ENCODE data around the gene ZNF366.

Gene ZNF366

DNA sequence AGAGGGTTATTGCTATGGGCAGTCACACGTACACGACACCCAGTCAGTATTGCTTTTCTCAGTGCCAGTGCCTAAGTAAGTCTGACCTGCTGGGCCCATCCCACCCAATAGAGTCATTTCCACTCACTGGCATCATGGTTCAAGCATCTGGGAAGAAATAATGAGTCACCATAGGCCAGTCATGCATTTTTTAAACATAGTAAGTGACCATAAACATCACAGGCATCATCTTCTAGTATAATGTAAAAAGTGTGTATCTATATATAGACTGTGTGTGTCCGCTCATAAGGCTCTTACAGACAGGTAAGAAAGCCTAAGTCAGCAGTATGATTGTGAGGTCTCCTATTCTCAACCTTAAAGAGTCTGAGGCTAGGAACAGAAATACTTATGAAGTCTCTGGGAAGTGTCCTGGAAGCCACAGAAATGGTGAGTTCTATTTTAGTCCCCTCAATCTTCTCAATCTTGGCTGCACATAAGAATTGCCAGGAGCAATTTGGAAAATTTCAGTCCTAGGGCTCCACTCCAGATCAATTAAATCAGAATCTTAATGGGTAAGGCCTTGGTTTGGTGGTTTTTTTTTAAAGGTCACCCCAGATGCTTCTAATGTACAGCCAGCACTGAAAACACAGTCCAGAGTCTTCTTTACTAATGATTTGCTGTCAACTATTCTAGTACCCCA, 65.2 kb downstream of the ZNF366 start:
- no peak for DNase-seq (ENCODE audit: low read depth in 2 of 2, low spot score in 1 of 2)

DNA sequence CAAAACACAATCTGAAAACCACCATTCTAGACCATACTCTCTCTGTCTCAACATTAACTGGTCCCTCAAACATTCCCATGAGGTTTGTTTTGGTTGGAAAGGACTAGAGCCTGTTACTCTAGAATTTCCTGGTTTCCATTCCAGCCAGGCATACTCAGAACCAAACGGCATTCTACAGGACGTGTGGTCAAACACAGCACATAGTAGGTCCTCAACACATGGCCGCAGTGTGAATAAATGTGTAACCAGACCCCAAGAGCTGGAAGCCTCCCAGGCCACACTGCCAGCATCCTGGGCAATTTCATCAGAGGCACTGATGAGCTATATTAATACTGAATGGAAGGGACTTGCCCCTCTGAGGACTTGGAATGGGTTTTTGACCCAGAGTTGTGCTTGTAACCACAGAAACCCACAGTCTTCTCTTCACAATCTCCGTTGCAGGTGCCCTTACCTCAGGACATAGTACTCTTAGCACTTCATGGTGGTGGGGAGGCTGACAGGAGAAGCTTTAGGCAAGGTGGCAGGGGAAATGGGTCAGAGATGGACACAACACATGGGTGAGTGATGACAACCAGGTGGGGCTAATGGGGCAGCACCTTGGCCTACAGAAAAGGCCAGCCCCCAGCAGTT, 66.0 kb downstream of the ZNF366 start:
- DNase-seq (ENCODE audit: low read depth in 2 of 2, low spot score in 1 of 2) = no peak

- DNase-seq (ENCODE audit: low read depth in 2 of 2, low spot score in 1 of 2) = no peak
Observed at GRCh38 chr5:72440207-72440638, 67.0 kb downstream of the ZNF366 start.

- no peak for DNase-seq (ENCODE audit: low read depth in 2 of 2, low spot score in 1 of 2)
Observed at GRCh38 chr5:72439192-72439591, 68.0 kb downstream of the ZNF366 start.

GRCh38 chr5:72438141-72438540, 69.1 kb downstream of the ZNF366 start:
- no peak for DNase-seq (ENCODE audit: low read depth in 2 of 2, low spot score in 1 of 2)

DNA sequence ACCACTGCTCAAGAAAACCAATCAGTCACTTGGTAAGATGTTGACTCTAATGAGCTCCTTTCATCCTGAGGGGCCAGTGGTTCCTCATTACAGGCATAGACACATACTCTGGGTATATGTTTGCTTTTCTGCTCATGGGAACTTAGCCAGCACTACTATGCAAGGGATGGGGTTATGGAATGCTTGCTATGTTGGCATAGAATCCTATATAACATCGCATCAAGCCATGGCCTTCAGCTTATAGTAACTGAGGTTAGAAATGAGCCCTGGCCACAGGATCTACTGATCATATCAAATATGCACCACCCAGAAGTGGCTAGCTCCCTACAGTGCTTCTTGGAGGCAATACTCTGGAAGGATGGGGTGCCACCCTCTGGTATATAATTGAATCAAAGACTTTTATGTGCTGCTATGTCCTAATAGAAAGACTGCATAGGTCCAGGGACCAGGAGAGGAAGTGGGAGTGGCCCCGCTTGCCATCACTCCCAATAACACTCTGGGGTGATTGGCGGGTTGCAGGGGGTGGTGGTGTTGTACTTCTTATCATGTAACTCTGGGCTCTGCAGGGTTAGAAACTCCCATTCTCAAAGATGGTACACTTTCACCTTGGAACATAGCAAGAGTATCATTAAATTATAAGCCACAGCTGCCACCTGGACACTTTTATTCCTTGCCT, 70.3 kb downstream of the ZNF366 start:
- no peak for DNase-seq (ENCODE audit: low read depth in 2 of 2, low spot score in 1 of 2)

DNA sequence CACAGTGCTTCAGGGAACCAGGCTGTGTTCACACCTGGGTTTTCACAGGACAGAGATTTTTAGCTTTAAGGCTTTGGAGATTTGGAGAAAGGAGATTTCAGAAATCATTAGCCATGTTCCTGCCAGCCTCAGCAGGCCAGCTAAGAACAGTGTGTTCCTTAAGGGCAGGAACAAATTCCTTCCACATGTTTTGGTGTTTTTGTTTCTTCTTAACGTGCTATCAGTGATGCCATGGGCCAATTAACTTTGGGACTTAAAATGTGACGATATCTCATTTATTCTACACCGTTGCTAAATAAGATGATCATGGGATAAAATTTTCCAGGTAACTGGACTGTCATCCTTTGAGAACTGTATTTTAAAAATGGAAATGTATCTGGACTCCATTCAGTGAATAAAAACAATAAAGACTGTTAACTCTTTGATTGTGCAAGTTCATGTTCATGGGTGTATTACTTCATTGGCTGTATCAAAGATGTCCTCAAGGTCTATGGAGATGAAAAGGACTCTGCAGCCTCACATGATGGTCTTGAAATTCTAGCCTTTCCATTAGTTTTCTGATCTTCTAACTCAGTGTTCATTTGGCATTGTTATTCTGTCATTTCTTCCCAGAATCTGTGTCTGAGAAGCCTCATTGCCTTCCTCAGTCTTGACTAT, 72.3 kb downstream of the ZNF366 start:
- DNase-seq (ENCODE audit: low read depth in 2 of 2, low spot score in 1 of 2) = no peak

DNA sequence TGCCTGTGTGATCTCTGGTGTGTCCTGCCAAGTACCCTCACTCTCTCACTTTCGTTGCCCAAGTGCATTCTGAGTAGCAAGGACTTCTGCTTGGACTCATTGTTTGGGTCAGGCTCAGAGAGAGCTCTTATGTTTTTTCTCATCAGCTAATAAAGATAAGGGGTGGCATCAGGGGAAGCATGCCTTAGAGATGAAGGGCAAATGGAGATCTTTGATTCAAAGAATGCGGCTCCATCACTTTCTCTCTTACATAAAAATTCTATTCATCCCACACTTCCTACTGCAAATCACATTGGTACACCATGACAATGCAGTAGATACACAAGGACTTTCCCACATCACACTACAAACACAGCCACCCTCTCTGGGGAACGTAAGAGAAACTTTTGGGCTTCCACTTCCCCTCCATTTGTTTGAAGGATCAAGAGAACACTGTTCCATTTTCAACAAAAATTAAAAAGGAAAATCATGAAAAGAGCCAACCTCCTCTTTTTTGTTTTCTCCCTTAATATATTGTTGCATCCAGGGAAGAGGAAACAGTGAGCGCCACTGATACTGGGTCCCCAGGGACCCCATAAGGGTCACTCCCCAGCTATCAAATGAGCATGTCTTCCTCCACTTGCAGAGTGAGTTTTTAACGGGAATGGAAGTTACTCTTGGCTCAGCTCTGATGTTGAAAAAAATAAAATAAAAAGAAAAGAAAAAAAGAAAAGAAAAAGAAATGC, 73.0 kb downstream of the ZNF366 start:
- no peak for DNase-seq (ENCODE audit: low read depth in 2 of 2, low spot score in 1 of 2)

DNA sequence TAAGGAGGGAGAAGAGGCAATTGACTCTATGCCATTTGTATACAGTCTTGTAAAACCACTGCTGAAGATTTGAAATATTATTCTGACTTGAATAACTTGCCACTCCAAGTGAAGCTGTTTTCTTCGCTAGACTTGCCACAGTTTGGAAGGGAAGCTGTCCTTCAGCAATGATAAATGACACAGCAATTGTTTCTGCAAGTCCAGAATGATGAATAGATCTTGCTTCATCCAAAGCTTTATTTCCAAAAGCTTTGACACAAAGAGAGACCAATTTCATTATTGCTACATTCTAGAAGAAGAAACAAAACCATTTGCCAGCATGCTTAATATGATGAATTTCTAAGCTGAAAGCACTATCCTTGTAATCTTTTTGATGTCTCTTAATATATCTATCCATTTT, 73.7 kb downstream of the ZNF366 start:
- no peak for DNase-seq (ENCODE audit: low read depth in 2 of 2, low spot score in 1 of 2)

- no peak for DNase-seq (ENCODE audit: low read depth in 2 of 2, low spot score in 1 of 2)
Observed at GRCh38 chr5:72428669-72429068, 78.5 kb downstream of the ZNF366 start.

GRCh38 chr5:72427488-72428437, 79.4 kb downstream of the ZNF366 start:
- no peak for DNase-seq (ENCODE audit: low read depth in 2 of 2, low spot score in 1 of 2)

DNA sequence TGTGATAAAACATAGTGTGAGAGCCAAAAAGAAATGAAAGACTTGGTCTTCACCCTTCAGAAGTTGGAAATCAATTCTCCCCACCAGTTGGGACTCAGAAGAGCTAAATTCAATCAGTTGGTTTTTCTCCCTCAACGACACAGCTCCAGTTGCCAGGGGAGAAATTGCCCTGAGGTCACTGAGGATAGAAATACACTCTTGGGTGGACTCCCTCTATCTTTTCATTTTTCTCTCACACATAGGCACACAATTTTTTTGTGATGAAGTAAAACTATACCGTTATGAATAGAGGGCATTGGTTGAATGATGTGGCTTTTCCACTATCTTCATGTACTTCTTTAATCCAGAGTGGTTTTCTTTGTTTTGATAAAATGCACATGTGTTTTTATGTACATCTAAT, 80.2 kb downstream of the ZNF366 start:
- no peak for DNase-seq (ENCODE audit: low read depth in 2 of 2, low spot score in 1 of 2)

- no peak for DNase-seq (ENCODE audit: low read depth in 2 of 2, low spot score in 1 of 2)
Observed at GRCh38 chr5:72426019-72426418, 81.2 kb downstream of the ZNF366 start.

GRCh38 chr5:72418271-72418670, 88.9 kb downstream of the ZNF366 start:
- no peak for DNase-seq (ENCODE audit: low read depth in 2 of 2, low spot score in 1 of 2)

DNA sequence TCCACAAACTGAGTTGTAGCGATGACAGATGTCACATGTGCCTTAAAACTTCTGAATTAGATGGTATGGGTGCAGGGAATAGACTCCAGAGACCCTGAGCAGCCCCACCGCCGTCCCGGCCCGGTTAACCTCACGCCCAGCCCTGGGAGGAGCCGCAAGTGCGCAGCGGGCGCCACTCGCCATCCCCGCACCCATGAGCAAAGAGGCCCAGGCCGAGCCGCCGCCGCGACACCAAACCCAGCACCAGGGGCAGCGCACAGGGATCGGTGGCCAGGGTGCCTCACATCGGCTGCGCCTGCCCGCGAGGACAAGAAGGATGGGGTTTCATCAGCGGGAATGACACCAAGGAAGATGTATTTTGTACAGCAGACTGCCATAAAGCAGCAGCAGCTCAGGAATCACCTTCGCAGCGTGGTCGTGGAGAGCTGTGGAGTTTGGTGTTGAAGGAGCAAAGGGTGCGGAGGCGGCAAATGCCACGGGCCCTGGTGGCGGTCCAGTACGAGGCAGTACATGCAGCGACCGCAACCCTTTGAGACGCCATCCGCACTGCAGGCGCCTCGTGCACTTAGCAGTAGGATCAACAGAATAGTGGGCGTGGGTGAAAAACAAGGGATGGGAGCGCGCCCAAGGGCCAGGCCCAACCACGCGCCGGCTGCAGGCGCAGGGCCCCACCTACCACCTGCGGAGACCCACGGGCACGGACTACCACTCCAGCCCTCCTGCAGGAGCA, 89.7 kb downstream of the ZNF366 start:
- DNase-seq (ENCODE audit: low read depth in 2 of 2, low spot score in 1 of 2) = no peak

- no peak for DNase-seq (ENCODE audit: low read depth in 2 of 2, low spot score in 1 of 2)
Observed at GRCh38 chr5:72415616-72416325, 91.4 kb downstream of the ZNF366 start.

DNA sequence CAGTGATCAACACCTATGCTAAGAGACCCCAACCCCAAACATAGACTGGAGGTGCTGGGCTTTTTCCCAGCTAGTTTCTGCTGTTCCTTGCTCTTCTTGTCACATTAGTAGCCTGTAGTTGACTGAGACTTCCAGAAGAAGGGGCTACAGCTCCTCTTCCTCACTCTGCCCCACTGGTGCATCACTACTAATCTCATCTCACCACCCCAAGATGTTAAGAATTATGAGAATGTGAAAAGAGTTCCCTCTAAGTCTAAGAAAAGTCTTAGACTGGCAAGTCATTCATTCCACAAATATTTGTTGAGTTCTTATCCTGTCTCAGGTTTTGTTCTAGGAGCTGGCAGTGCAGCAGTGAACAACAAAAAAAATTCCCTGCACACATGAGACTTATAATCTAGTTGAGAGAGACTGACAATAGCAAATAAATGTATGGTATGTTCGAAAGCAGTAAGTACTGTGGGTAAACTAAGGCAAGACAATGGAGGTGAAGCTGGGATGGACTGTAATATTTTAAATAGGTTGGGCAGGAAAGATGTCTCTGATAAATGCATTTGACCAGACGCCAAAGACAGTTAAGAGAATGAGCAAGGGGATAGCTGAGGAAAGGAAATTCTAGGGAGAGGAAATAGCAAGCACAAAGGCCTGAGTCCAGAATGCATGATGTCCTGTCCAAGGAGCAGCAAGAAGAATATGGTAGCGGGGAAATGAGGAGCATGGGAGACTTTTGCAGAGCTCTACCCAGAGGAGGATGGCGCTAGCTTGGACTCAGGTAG, 94.7 kb downstream of the ZNF366 start:
- DNase-seq (ENCODE audit: low read depth in 2 of 2, low spot score in 1 of 2) = no peak

GRCh38 chr5:72410688-72411295, 96.4 kb downstream of the ZNF366 start:
- DNase-seq (ENCODE audit: low read depth in 2 of 2, low spot score in 1 of 2) = no peak

Measured in stimulated activated CD8-positive, alpha-beta memory T cell treated with anti-CD3 and anti-CD28 coated beads, Interleukin-4, amount 100 ng/mL, for 4 hours (primary cell).